CD8-positive, alpha-beta memory T cell (primary cell): Measurements from ENCODE around the gene ASIP. TPM values are rescaled to one million over a fixed set of nuclear protein-coding genes. Genes with fewer than 3 reads are reported as not detected.
"Not testable (repeated sequence)": the region's sequence is repeated elsewhere in the genome, so short reads cannot be mapped to it uniquely, and the experiment has no call there.

Experiments used
- CTCF ChIA-PET: fragments of 350-600 bp; sonication (Branson Sonifier 250); formaldehyde crosslinking; loops from one replicate; lab custom pipeline; 2021; ENCODE audit warnings: antibody characterized with exemption; lab: Charles Lee
- POLR2A ChIA-PET: fragments of 350-600 bp; sonication (Branson Sonifier 250); formaldehyde crosslinking; loops from one replicate; lab custom pipeline; 2021; ENCODE audit warnings: antibody characterized with exemption; lab: Charles Lee
- DNase-seq, 5 donors: peaks; one replicate each; pipeline versions ENCODE4 v3.0.0 to v3.0.0-alpha.2; 2020 to 2022; ENCODE audit warnings: mixed read lengths in 1 of 5
- H3K27ac ChIP-seq: one replicate; pipeline ENCODE4 v1.7.0; 2013; ENCODE audit warnings: low read depth, mild to moderate bottlenecking, low read length, moderate library complexity
- H3K27me3 ChIP-seq: 2 replicates; pipeline ENCODE4 v1.7.0; 2013; ENCODE audit warnings: low read length, mild to moderate bottlenecking; ENCODE audit not compliant: insufficient read depth, poor library complexity, severe bottlenecking
- H3K36me3 ChIP-seq: 2 replicates; pipeline ENCODE4 v1.7.0; 2013; ENCODE audit warnings: mild to moderate bottlenecking, low read length, moderate library complexity; ENCODE audit not compliant: insufficient read depth
- H3K4me1 ChIP-seq: 2 replicates; pipeline ENCODE4 v1.7.0; 2013; ENCODE audit warnings: mild to moderate bottlenecking, low read length, moderate library complexity; ENCODE audit not compliant: insufficient read depth
- H3K4me3 ChIP-seq: 2 replicates; pipeline ENCODE4 v1.7.0; 2013; ENCODE audit warnings: mild to moderate bottlenecking, low read length
- H3K9me3 ChIP-seq: 2 replicates; pipeline ENCODE4 v1.7.0; 2013; ENCODE audit warnings: mild to moderate bottlenecking, low read length
- H3K27ac Mint-ChIP-seq, 8 donors: one replicate each; pipeline ENCODE4 v1.8.0; 2020 to 2021; ENCODE audit warnings: mixed read lengths in 8 of 8, mild to moderate bottlenecking in 6 of 8, inconsistent platforms in 3 of 8, moderate library complexity in 3 of 8
- H3K27me3 Mint-ChIP-seq, 2 donors: one replicate each; pipeline ENCODE4 v1.8.0; 2020 to 2021; ENCODE audit warnings: mixed read lengths in 2 of 2, mild to moderate bottlenecking in 1 of 2, moderate library complexity in 1 of 2
- H3K36me3 Mint-ChIP-seq, 3 donors: one replicate each; pipeline ENCODE4 v1.8.0; 2020 to 2021; ENCODE audit warnings: mixed read lengths in 3 of 3, inconsistent platforms in 1 of 3, mild to moderate bottlenecking in 1 of 3
- H3K4me1 Mint-ChIP-seq, 3 donors: one replicate each; pipeline ENCODE4 v1.8.0; 2020 to 2021; ENCODE audit warnings: mixed read lengths in 3 of 3, inconsistent platforms in 1 of 3, mild to moderate bottlenecking in 1 of 3
- H3K4me3 Mint-ChIP-seq, 7 donors: one replicate each; pipeline ENCODE4 v1.8.0; 2020 to 2021; ENCODE audit warnings: mixed read lengths in 7 of 7, mild to moderate bottlenecking in 6 of 7, moderate library complexity in 4 of 7, inconsistent platforms in 2 of 7
- H3K9me3 Mint-ChIP-seq, 5 donors: one replicate each; pipeline ENCODE4 v1.8.0; 2020 to 2022; ENCODE audit warnings: mixed read lengths in 5 of 5, mild to moderate bottlenecking in 3 of 5, moderate library complexity in 2 of 5, inconsistent platforms in 1 of 5
- polyA plus RNA-seq: library from polyadenylated mRNA; unstranded; fragments of 300-500 nt; fragmentation: Illumina TruSeq; gene quantifications from one replicate; pipeline ENCODE4 v1.2.3, GENCODE V29; 2021
- total RNA-seq, 2 experiments: library from RNA; stranded (reverse); gene quantifications; one replicate each; pipeline ENCODE4 v1.2.3, GENCODE V29; 2021

ASIP gene
- not detected for total RNA-seq
- polyA plus RNA-seq = not detected

GRCh38 chr20:34240693-34241615 is at the start of gene ASIP:
TSS of gene ASIP (plus strand) at chr20:34241423. CDS start at chr20:34260375, 18,952 bp downstream.
- Histone ChIP-seq H3K4me1 (peaks cover 19% of the 10 kb centered on the region), H3K27ac (no peak within 1 kb of the TSS), H3K9me3 (peaks cover 5% of the 10 kb centered on the region), H3K4me3 (no peak within 1 kb of the TSS), H3K27me3 (no peaks in the 10 kb centered on the region), H3K36me3 (no peaks in the 10 kb centered on the region)
- Mint-ChIP-seq H3K27me3 (peaks cover 8 to 45% of the 10 kb centered on the region in 2 donors), H3K36me3 (peaks cover 0 to 16% (median 0%) of the 10 kb centered on the region in 3 donors), H3K4me3 (no peak within 1 kb of the TSS), H3K9me3 (peaks cover 15 to 21% (median 19%) of the 10 kb centered on the region in 5 donors), H3K27ac (no peak within 1 kb of the TSS), H3K4me1 (peaks cover 4 to 8% (median 5%) of the 10 kb centered on the region in 3 donors)
- ChIA-PET POLR2A (no interaction called here), CTCF (no interaction called here)
- DNase-seq = peak in 1 of 5 donors; percentile 23

- Histone ChIP-seq H3K4me1 (no peaks in the 10 kb centered on the region), H3K9me3 (no peaks in the 10 kb centered on the region), H3K4me3 (no peak overlapping the region), H3K36me3 (no peaks in the 10 kb centered on the region), H3K27ac (no peak overlapping the region), H3K27me3 (no peaks in the 10 kb centered on the region)
- POLR2A ChIA-PET = no interaction called here
- DNase-seq = no peak
- Mint-ChIP-seq H3K27ac (peak overlapping the region in 1 of 8 donors; percentile 37), H3K4me1 (peaks cover 0 to 6% (median 0%) of the 10 kb centered on the region in 3 donors), H3K9me3 (no peaks in the 10 kb centered on the region), H3K36me3 (no peaks in the 10 kb centered on the region), H3K4me3 (no peak overlapping the region), H3K27me3 (peaks cover 14 to 60% of the 10 kb centered on the region in 2 donors)
- CTCF ChIA-PET = no interaction called here
Observed at GRCh38 chr20:34193051-34193450, 48.2 kb upstream of the ASIP start.

- no peaks in the 10 kb centered on the region for H3K27me3 ChIP-seq
- ChIA-PET CTCF (no interaction called here), POLR2A (no interaction called here)
- no peak overlapping the region for H3K4me3 ChIP-seq
- Mint-ChIP-seq H3K4me1 (peaks cover 0 to 6% (median 0%) of the 10 kb centered on the region in 3 donors), H3K4me3 (no peak overlapping the region), H3K9me3 (no peaks in the 10 kb centered on the region), H3K36me3 (no peaks in the 10 kb centered on the region), H3K27ac (no peak overlapping the region), H3K27me3 (peaks cover 8 to 28% of the 10 kb centered on the region in 2 donors)
- no peak for DNase-seq
- H3K36me3 ChIP-seq = no peaks in the 10 kb centered on the region
- H3K27ac ChIP-seq = no peak overlapping the region
- H3K4me1 ChIP-seq = no peaks in the 10 kb centered on the region
- H3K9me3 ChIP-seq = no peaks in the 10 kb centered on the region
Observed at GRCh38 chr20:34199183-34199582, 42.0 kb upstream of the ASIP start.

- H3K27me3 ChIP-seq = no peaks in the 10 kb centered on the region
- H3K9me3 ChIP-seq = no peaks in the 10 kb centered on the region
- no peak for DNase-seq
- no peak overlapping the region for H3K27ac Mint-ChIP-seq
- no peak overlapping the region for H3K27ac ChIP-seq
- H3K4me1 Mint-ChIP-seq = peaks cover 0 to 1% (median 0%) of the 10 kb centered on the region in 3 donors
- H3K36me3 Mint-ChIP-seq = no peaks in the 10 kb centered on the region
- no peaks in the 10 kb centered on the region for H3K9me3 Mint-ChIP-seq
- CTCF ChIA-PET = no interaction called here
- POLR2A ChIA-PET = no interaction called here
- H3K4me1 ChIP-seq = no peaks in the 10 kb centered on the region
- H3K4me3 ChIP-seq = no peak overlapping the region
- no peak overlapping the region for H3K4me3 Mint-ChIP-seq
- H3K36me3 ChIP-seq = no peaks in the 10 kb centered on the region
- H3K27me3 Mint-ChIP-seq = peaks cover 5 to 23% of the 10 kb centered on the region in 2 donors
Observed at GRCh38 chr20:34200023-34200422, 41.2 kb upstream of the ASIP start.

- H3K4me3 ChIP-seq = no peak overlapping the region
- POLR2A ChIA-PET = no interaction called here
Observed at GRCh38 chr20:34201531-34201930, 39.7 kb upstream of the ASIP start.

GRCh38 chr20:34205172-34205880 is 35.9 kb upstream of the ASIP start:
- DNase-seq, H3K4me1 ChIP-seq, H3K27me3 ChIP-seq, H3K9me3 ChIP-seq, H3K9me3 Mint-ChIP-seq, H3K27ac Mint-ChIP-seq, CTCF ChIA-PET, H3K36me3 Mint-ChIP-seq, H3K4me1 Mint-ChIP-seq, H3K27ac ChIP-seq, POLR2A ChIA-PET, H3K36me3 ChIP-seq, H3K4me3 ChIP-seq: not testable (repeated sequence)
- Mint-ChIP-seq H3K4me3 (peak overlapping the region; percentile 17 to 74 (median 66)), H3K27me3 (peaks cover 15 to 26% of the 10 kb centered on the region in 2 donors)

More at GRCh38 chr20:34201531-34201930, 39.7 kb upstream of the ASIP start:
- Histone ChIP-seq H3K27me3 (no peaks in the 10 kb centered on the region), H3K9me3 (no peaks in the 10 kb centered on the region), H3K27ac (no peak overlapping the region), H3K36me3 (no peaks in the 10 kb centered on the region), H3K4me1 (no peaks in the 10 kb centered on the region)
- H3K27me3 Mint-ChIP-seq = peaks cover 10 to 19% of the 10 kb centered on the region in 2 donors
- peaks cover 0 to 5% (median 0%) of the 10 kb centered on the region in 3 donors for H3K4me1 Mint-ChIP-seq
- CTCF ChIA-PET = no interaction called here
- peaks cover 0 to 3% (median 0%) of the 10 kb centered on the region in 5 donors for H3K9me3 Mint-ChIP-seq
- H3K36me3 Mint-ChIP-seq = no peaks in the 10 kb centered on the region
- H3K27ac Mint-ChIP-seq = no peak overlapping the region
- no peak for DNase-seq
- no peak overlapping the region for H3K4me3 Mint-ChIP-seq

- no peak overlapping the region for H3K27ac ChIP-seq
- Mint-ChIP-seq H3K4me1 (peaks cover 0 to 5% (median 0%) of the 10 kb centered on the region in 3 donors), H3K27ac (no peak overlapping the region), H3K36me3 (peaks cover 0 to 9% (median 0%) of the 10 kb centered on the region in 3 donors), H3K9me3 (peaks cover 6 to 12% (median 9%) of the 10 kb centered on the region in 5 donors), H3K4me3 (no peak overlapping the region), H3K27me3 (peaks cover 13 to 29% of the 10 kb centered on the region in 2 donors)
- ChIA-PET POLR2A (no interaction called here), CTCF (no interaction called here)
- no peak overlapping the region for H3K4me3 ChIP-seq
- H3K36me3 ChIP-seq = no peaks in the 10 kb centered on the region
- no peaks in the 10 kb centered on the region for H3K9me3 ChIP-seq
- DNase-seq = no peak
- H3K27me3 ChIP-seq = no peaks in the 10 kb centered on the region
- H3K4me1 ChIP-seq = no peaks in the 10 kb centered on the region
Observed at GRCh38 chr20:34209111-34209510, 32.1 kb upstream of the ASIP start.

GRCh38 chr20:34210271-34210670 is 31.0 kb upstream of the ASIP start:
- H3K9me3 Mint-ChIP-seq = peaks cover 6 to 12% (median 9%) of the 10 kb centered on the region in 5 donors
- CTCF ChIA-PET = no interaction called here
- POLR2A ChIA-PET = no interaction called here
- Histone ChIP-seq H3K4me1 (no peaks in the 10 kb centered on the region), H3K36me3 (no peaks in the 10 kb centered on the region), H3K9me3 (no peaks in the 10 kb centered on the region), H3K27ac (no peak overlapping the region), H3K4me3 (no peak overlapping the region), H3K27me3 (peaks cover under 1% of the 10 kb centered on the region)
- no peak overlapping the region for H3K4me3 Mint-ChIP-seq
- peaks cover 0 to 2% (median 0%) of the 10 kb centered on the region in 3 donors for H3K4me1 Mint-ChIP-seq
- no peak overlapping the region for H3K27ac Mint-ChIP-seq
- peaks cover 13 to 24% of the 10 kb centered on the region in 2 donors for H3K27me3 Mint-ChIP-seq
- peaks cover 0 to 9% (median 0%) of the 10 kb centered on the region in 3 donors for H3K36me3 Mint-ChIP-seq
- no peak for DNase-seq
